ENCODE results near the gene HELB. TPM values are rescaled to one million over a fixed set of nuclear protein-coding genes. Genes with fewer than 3 reads are reported as not detected.

The HELB gene
- total and polyA plus RNA-seq, 2 of the 4 experiments (the other 2 are of a cell fraction) = 0.72 to 2.9 TPM

GRCh38 chr12:66361703-66362102 lies 59.4 kb downstream of the HELB start:
- Histone ChIP-seq H3K79me1 (ENCODE audit: low read depth in 1 of 2, low read length in 2 of 2) (no peaks in the 10 kb centered on the region), H3K4me1 (ENCODE audit: control insufficient read depth, insufficient read depth, low read length) (peaks cover 2% of the 10 kb centered on the region; the same call in 1 of the 2 replicates), H2BK20ac (ENCODE audit: low read depth, low read length) (no peak overlapping the region), H3K9me1 (ENCODE audit: insufficient read depth, low read length) (no peaks in the 10 kb centered on the region), H3K4ac (ENCODE audit: low read depth, low read length) (no peak overlapping the region), H3K9ac (ENCODE audit: low read depth, low read length) (no peak overlapping the region), H4K8ac (ENCODE audit: low read depth in 2 of 2, low read length in 2 of 2) (no peak overlapping the region), H3K14ac (replicated peaks; ENCODE audit: low read depth, low read length) (no peak overlapping the region), H2BK15ac (ENCODE audit: low read depth, low read length) (no peak overlapping the region), H4K91ac (ENCODE audit: insufficient read depth, low read depth, low read length) (no peak overlapping the region), H2BK120ac (ENCODE audit: low read depth, low read length) (no peak overlapping the region), H3K4me3 (ENCODE audit: insufficient read depth, low read depth, low read length) (no peak overlapping the region), H3K23ac (ENCODE audit: low read depth, low read length) (no peak overlapping the region), H3K27me3 (ENCODE audit: control insufficient read depth, insufficient read depth, low read length) (no peaks in the 10 kb centered on the region; the same call in 1 of the 2 replicates), H2AFZ (replicated peaks; ENCODE audit: low read length, poor library complexity) (no peak overlapping the region), H3K27ac (ENCODE audit: insufficient read depth, low read length) (no peak overlapping the region), H2AK5ac (ENCODE audit: low read depth, low read length) (no peak overlapping the region), H3K4me2 (ENCODE audit: low read depth, low read length) (no peak overlapping the region), H4K5ac (ENCODE audit: low read depth, low read length) (no peak overlapping the region), H2BK5ac (ENCODE audit: low read depth, low read length, poor library complexity, severe bottlenecking) (no peak overlapping the region), H3K36me3 (ENCODE audit: control insufficient read depth, insufficient read depth, low read length) (no peaks in the 10 kb centered on the region), H3K18ac (ENCODE audit: low read depth, low read length) (no peak overlapping the region), H4K20me1 (ENCODE audit: insufficient read depth, low read length) (no peaks in the 10 kb centered on the region), H3K56ac (ENCODE audit: extremely low read depth, insufficient read depth, low read length) (no peak overlapping the region), H3K9me3 (ENCODE audit: control insufficient read depth, insufficient read depth, low read length) (no peaks in the 10 kb centered on the region), H2AK9ac (replicated peaks; ENCODE audit: low read depth, low read length, poor library complexity) (no peak overlapping the region)
- ChIA-PET POLR2A (ENCODE audit: unreplicated experiment) (no interaction called here), CTCF (no interaction called here)
- DNase-seq (no peak), ATAC-seq (ENCODE audit: low read depth) (no peak)
- no TSS peak for BruUV-seq (replicated peaks)
- intact Hi-C loops (cut with micrococcal nuclease) = no loop called here
- dilution Hi-C loops (cut with HindIII; ENCODE audit: low sequenced_read_pairs, unreplicated experiment) = no loop called here
- no peak for TF ChIP-seq CHD1 (IDR thresholded peaks at IDR 0.05; ENCODE audit: low read depth, low read length)
- TF ChIP-seq SMC3 (IDR thresholded peaks at IDR 0.05; ENCODE audit: low read depth, low read length) = no peak
- TF ChIP-seq CEBPB (IDR thresholded peaks at IDR 0.05; ENCODE audit: low read depth, low read length) = no peak
- in situ Hi-C loops (cut with MboI; ENCODE audit: low sequenced_read_pairs) = no loop called here
- WGBS, 2 experiments (ENCODE audit: extremely low coverage in 2 of 2, insufficient read length in 1 of 2) = 88% methylated on average over 1 of the region's 4 CpGs; no CpG with 5 or more reads in 1 of the 2 experiments
